DND-41 (cell line): ENCODE measurements around the gene METTL9.

Source experiments
- ATAC-seq: fragments of 200-7000 bp; cut with Tn5 transposase; 3 replicates; pipeline ENCODE4 v1.9.1; 2021; ENCODE audit warnings: low read depth; ENCODE audit not compliant: insufficient read depth
- DNase-seq: peaks from one replicate; pipeline ENCODE4 v3.0.0-alpha.2; 2020
- H2AFZ ChIP-seq: 2 replicates; pipeline ENCODE4 v1.6.0; 2012; ENCODE audit warnings: low read depth, low read length
- H3K27ac ChIP-seq: 2 replicates; pipeline ENCODE4 v1.5.1; 2012; ENCODE audit warnings: low read length, inconsistent platforms
- H3K27me3 ChIP-seq: fragments of 200-600 bp; sonication (generic); 2 replicates; pipeline ENCODE4 v1.6.0; 2012; ENCODE audit warnings: low read length, mild to moderate bottlenecking, inconsistent platforms; ENCODE audit not compliant: insufficient read depth, poor library complexity
- H3K36me3 ChIP-seq: 2 replicates; pipeline ENCODE4 v1.5.1; 2012; ENCODE audit warnings: low read length, inconsistent platforms; ENCODE audit not compliant: insufficient read depth
- H3K4me1 ChIP-seq: 2 replicates; pipeline ENCODE4 v1.5.1; 2012; ENCODE audit warnings: mild to moderate bottlenecking, low read length; ENCODE audit not compliant: insufficient read depth
- H3K4me2 ChIP-seq: 2 replicates; pipeline ENCODE4 v1.6.0; 2012; ENCODE audit warnings: mild to moderate bottlenecking, moderate library complexity, low read length, inconsistent platforms; ENCODE audit not compliant: insufficient read depth
- H3K4me3 ChIP-seq, 2 experiments: fragments of 200-600 bp in 1 of 2; shearing (Covaris generic) in 1 of 2; 2 replicates each; pipeline ENCODE4 v1.5.1; 2012 to 2016; ENCODE audit warnings: inconsistent platforms in 2 of 2, low read length in 2 of 2, mild to moderate bottlenecking in 2 of 2, low read depth in 1 of 2, moderate library complexity in 1 of 2
- H3K79me2 ChIP-seq: 2 replicates; pipeline ENCODE4 v1.6.0; 2012; ENCODE audit warnings: low read length, inconsistent platforms; ENCODE audit not compliant: insufficient read depth
- H3K9ac ChIP-seq: 2 replicates; pipeline ENCODE4 v1.6.0; 2012; ENCODE audit warnings: low read depth, mild to moderate bottlenecking, inconsistent platforms, low read length, moderate library complexity
- H3K9me3 ChIP-seq: 2 replicates; pipeline ENCODE4 v1.5.1; 2012; ENCODE audit warnings: low read length, moderate library complexity, mild to moderate bottlenecking, inconsistent platforms; ENCODE audit not compliant: insufficient read depth, severe bottlenecking
- H4K20me1 ChIP-seq: 2 replicates; pipeline ENCODE4 v1.6.0; 2012; ENCODE audit warnings: low read length; ENCODE audit not compliant: insufficient read depth
- EZH2 ChIP-seq: IDR thresholded peaks from 3 replicates; pipeline ENCODE4 v1.6.1; 2012; ENCODE audit warnings: borderline replicate concordance, low read depth, mild to moderate bottlenecking, moderate library complexity, low read length, inconsistent platforms; ENCODE audit not compliant: severe bottlenecking
- TF ChIP-seq, protein P1 (sequence below): IDR thresholded peaks from 2 replicates; pipeline ENCODE4 v1.5.1; 2012; ENCODE audit warnings: borderline replicate concordance, low read length, moderate library complexity, mild to moderate bottlenecking; ENCODE audit not compliant: poor library complexity, severe bottlenecking; ENCODE audit errors: extremely low read depth

Gene METTL9

DNA sequence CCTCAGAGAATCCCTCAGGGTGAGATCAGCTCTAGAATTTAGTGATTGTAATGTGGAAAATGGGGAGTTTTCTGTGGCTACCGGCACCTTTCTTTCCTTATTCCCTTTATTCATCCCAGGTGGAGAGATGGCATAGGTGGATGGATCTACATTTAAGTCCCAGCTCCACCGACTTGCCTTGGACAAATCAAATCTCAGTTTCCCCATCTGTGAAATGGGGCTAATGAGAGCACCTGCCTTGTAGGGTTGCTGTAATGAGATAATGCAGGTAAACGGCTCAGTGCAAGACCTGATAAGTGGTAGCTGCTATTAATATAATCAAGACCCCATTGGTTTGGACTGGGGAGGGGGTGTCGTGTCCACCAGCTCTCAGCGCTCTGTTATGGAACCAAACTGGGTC, 104.9 kb downstream of the METTL9 start:
- H3K36me3 ChIP-seq, result no peaks in the 10 kb centered on the region
- H4K20me1 ChIP-seq, result no peaks in the 10 kb centered on the region
- peaks cover 3% of the 10 kb centered on the region for H3K4me1 ChIP-seq
- no peaks in the 10 kb centered on the region for H3K9me3 ChIP-seq
- DNase-seq (no peak), ATAC-seq (no peak)
- no peak for TF ChIP-seq EZH2
- TF ChIP-seq, protein P1, sequence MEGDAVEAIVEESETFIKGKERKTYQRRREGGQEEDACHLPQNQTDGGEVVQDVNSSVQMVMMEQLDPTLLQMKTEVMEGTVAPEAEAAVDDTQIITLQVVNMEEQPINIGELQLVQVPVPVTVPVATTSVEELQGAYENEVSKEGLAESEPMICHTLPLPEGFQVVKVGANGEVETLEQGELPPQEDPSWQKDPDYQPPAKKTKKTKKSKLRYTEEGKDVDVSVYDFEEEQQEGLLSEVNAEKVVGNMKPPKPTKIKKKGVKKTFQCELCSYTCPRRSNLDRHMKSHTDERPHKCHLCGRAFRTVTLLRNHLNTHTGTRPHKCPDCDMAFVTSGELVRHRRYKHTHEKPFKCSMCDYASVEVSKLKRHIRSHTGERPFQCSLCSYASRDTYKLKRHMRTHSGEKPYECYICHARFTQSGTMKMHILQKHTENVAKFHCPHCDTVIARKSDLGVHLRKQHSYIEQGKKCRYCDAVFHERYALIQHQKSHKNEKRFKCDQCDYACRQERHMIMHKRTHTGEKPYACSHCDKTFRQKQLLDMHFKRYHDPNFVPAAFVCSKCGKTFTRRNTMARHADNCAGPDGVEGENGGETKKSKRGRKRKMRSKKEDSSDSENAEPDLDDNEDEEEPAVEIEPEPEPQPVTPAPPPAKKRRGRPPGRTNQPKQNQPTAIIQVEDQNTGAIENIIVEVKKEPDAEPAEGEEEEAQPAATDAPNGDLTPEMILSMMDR, result no peak
- no peak overlapping the region for H3K4me2 ChIP-seq
- no peak overlapping the region for H3K4me3 ChIP-seq
- no peak overlapping the region for H3K27ac ChIP-seq
- no peaks in the 10 kb centered on the region for H3K79me2 ChIP-seq
- peaks cover 4% of the 10 kb centered on the region for H3K27me3 ChIP-seq
- no peak overlapping the region for H2AFZ ChIP-seq
- no peak overlapping the region for H3K9ac ChIP-seq

DNA sequence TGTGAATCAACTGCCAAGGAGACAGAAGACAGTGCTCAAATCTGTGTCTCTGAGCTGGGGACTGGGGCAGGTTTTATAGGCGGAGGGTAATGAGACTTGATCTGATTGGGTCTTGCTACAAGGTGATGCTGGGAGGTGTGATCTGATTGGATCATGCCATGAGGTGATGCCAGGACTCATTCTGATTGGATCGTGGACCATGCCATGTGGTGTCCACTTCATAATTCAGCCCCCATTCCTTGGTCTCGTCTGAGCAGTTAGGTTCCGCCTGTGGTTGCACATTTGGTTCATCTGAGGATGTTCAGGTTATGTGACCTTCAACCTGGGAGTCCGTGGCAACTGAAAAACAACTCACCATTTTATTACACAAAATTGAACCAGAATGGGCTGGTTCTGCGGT, 105.4 kb downstream of the METTL9 start:
- Histone ChIP-seq H3K4me3 (no peak overlapping the region), H3K4me1 (peaks cover 3% of the 10 kb centered on the region), H3K9ac (no peak overlapping the region), H3K27ac (no peak overlapping the region), H3K79me2 (no peaks in the 10 kb centered on the region), H3K4me2 (no peak overlapping the region), H3K9me3 (no peaks in the 10 kb centered on the region), H3K36me3 (no peaks in the 10 kb centered on the region), H3K27me3 (peaks cover 4% of the 10 kb centered on the region), H4K20me1 (no peaks in the 10 kb centered on the region), H2AFZ (no peak overlapping the region)
- DNase-seq, result no peak
- TF ChIP-seq, protein P1, result no peak
- no peak for TF ChIP-seq EZH2
- ATAC-seq, result no peak
